HEK293 (cell line): ENCODE data around the gene RHOG.
"Not testable (repeated sequence)": the region's sequence is repeated elsewhere in the genome, so short reads cannot be mapped to it uniquely, and the experiment has no call there.

Source experiments
- CTCF ChIA-PET: fragments of 350-600 bp; formaldehyde crosslinking; extraction: SDS; loops from one replicate; lab custom pipeline; 2021; ENCODE audit warnings: antibody characterized with exemption; lab: Yijun Ruan, JAX
- POLR2A ChIA-PET: fragments of 300-600 bp; formaldehyde crosslinking; extraction: SDS; loops from one replicate; lab custom pipeline; 2020; ENCODE audit warnings: antibody characterized with exemption, inconsistent platforms; lab: Yijun Ruan, JAX
- H3K27ac ChIP-seq: fragments of 200-500 bp; sonication (Bioruptor generic); 2 replicates; pipeline ENCODE4 v1.5.1; 2014; ENCODE audit warnings: low read depth, low read length, control low read depth, inconsistent platforms; ENCODE audit errors: extremely low read depth
- H3K36me3 ChIP-seq, 2 experiments: fragments of 200-500 bp in 1 of 2; sonication (Bioruptor generic) in 1 of 2; 1 replicate in 1 of 2; 2 replicates in 1 of 2; pipeline ENCODE4 v1.5.1; 2014 to 2017; ENCODE audit warnings: inconsistent platforms in 2 of 2, low read length in 2 of 2; ENCODE audit not compliant: control insufficient read depth in 2 of 2, insufficient read depth in 1 of 2
- H3K4me1 ChIP-seq: fragments of 200-500 bp; sonication (Bioruptor generic); 2 replicates; pipeline ENCODE4 v1.5.1; 2014; ENCODE audit warnings: mild to moderate bottlenecking, low read length, inconsistent platforms; ENCODE audit not compliant: control insufficient read depth, insufficient read depth
- H3K4me3 ChIP-seq: 2 replicates; pipeline ENCODE4 v1.5.1; 2011; ENCODE audit warnings: low read depth, mild to moderate bottlenecking, control low read depth, low read length, moderate library complexity
- H3K9me3 ChIP-seq: fragments of 200-500 bp; sonication (Bioruptor generic); 2 replicates; pipeline ENCODE4 v1.5.1; 2014; ENCODE audit warnings: low read depth, low read length, inconsistent platforms; ENCODE audit not compliant: control insufficient read depth, insufficient read depth
- PRDM1 ChIP-seq: fragments of 450-650 bp; formaldehyde crosslinking; IDR thresholded peaks from 2 replicates; pipeline ENCODE4; 2016; ENCODE audit warnings: missing biosample characterization, missing genetic modification characterization
- SP7 ChIP-seq: fragments of 450-650 bp; formaldehyde crosslinking; IDR thresholded peaks from 2 replicates; pipeline ENCODE4 v1.5.1; 2016; ENCODE audit warnings: missing biosample characterization, missing genetic modification characterization
- ZBTB48 ChIP-seq: fragments of 450-650 bp; formaldehyde crosslinking; IDR thresholded peaks from 2 replicates; pipeline ENCODE4 v1.5.1; 2016; ENCODE audit warnings: missing biosample characterization, missing genetic modification characterization
- ZBTB6 ChIP-seq: fragments of 450-650 bp; formaldehyde crosslinking; IDR thresholded peaks from 2 replicates; pipeline ENCODE4 v1.5.1; 2017; ENCODE audit warnings: missing biosample characterization, missing genetic modification characterization
- ZFHX2 ChIP-seq: fragments of 450-650 bp; formaldehyde crosslinking; conservative IDR thresholded peaks from 2 replicates; pipeline ENCODE4 v1.5.1; 2016; ENCODE audit warnings: missing biosample characterization, missing genetic modification characterization
- ZNF114 ChIP-seq: fragments of 450-650 bp; formaldehyde crosslinking; IDR thresholded peaks from 2 replicates; pipeline ENCODE4 v1.5.0; 2017; ENCODE audit warnings: missing biosample characterization, missing genetic modification characterization
- ZNF121 ChIP-seq: fragments of 450-650 bp; formaldehyde crosslinking; IDR thresholded peaks from 2 replicates; pipeline ENCODE4 v1.5.1; 2016; ENCODE audit warnings: missing biosample characterization, missing genetic modification characterization
- ZNF138 ChIP-seq: fragments of 450-650 bp; formaldehyde crosslinking; IDR thresholded peaks from 2 replicates; pipeline ENCODE4 v1.5.1; 2016; ENCODE audit warnings: missing biosample characterization, missing genetic modification characterization, borderline replicate concordance
- ZNF239 ChIP-seq: fragments of 450-650 bp; formaldehyde crosslinking; IDR thresholded peaks from 2 replicates; pipeline ENCODE4 v1.5.1; 2016; ENCODE audit warnings: missing biosample characterization, missing genetic modification characterization
- ZNF292 ChIP-seq: fragments of 450-650 bp; formaldehyde crosslinking; IDR thresholded peaks from 2 replicates; pipeline ENCODE4 v1.5.1; 2016; ENCODE audit warnings: low read depth, missing biosample characterization, missing genetic modification characterization, borderline replicate concordance
- ZNF341 ChIP-seq: fragments of 450-650 bp; formaldehyde crosslinking; IDR thresholded peaks from 2 replicates; pipeline ENCODE4; 2016; ENCODE audit warnings: low read depth, missing biosample characterization, missing genetic modification characterization
- ZNF366 ChIP-seq: fragments of 450-650 bp; formaldehyde crosslinking; conservative IDR thresholded peaks from 2 replicates; pipeline ENCODE4 v1.5.1; 2016; ENCODE audit warnings: missing biosample characterization, missing genetic modification characterization
- ZNF391 ChIP-seq: fragments of 450-650 bp; formaldehyde crosslinking; IDR thresholded peaks from 2 replicates; pipeline ENCODE4 v1.5.1; 2016; ENCODE audit warnings: low read depth, missing biosample characterization, missing genetic modification characterization, borderline replicate concordance
- ZNF529 ChIP-seq: fragments of 450-650 bp; formaldehyde crosslinking; IDR thresholded peaks from 2 replicates; pipeline ENCODE4 v1.5.1; 2017; ENCODE audit warnings: missing genetic modification characterization, missing biosample characterization; ENCODE audit not compliant: insufficient replicate concordance
- ZNF561 ChIP-seq: fragments of 450-650 bp; IDR thresholded peaks from 2 replicates; pipeline ENCODE4 v1.5.1; 2018; ENCODE audit warnings: missing biosample characterization, missing genetic modification characterization, borderline replicate concordance
- ZNF596 ChIP-seq: fragments of 450-650 bp; IDR thresholded peaks from 2 replicates; pipeline ENCODE4 v1.5.0; 2018; ENCODE audit warnings: missing biosample characterization, mild to moderate bottlenecking, missing genetic modification characterization, moderate library complexity
- ZNF621 ChIP-seq: fragments of 450-650 bp; formaldehyde crosslinking; IDR thresholded peaks from 2 replicates; pipeline ENCODE4 v1.5.1; 2017; ENCODE audit warnings: missing biosample characterization, missing genetic modification characterization
- ZNF623 ChIP-seq: fragments of 450-650 bp; formaldehyde crosslinking; IDR thresholded peaks from 2 replicates; pipeline ENCODE4 v1.5.1; 2016; ENCODE audit warnings: missing biosample characterization, missing genetic modification characterization
- ZSCAN5A ChIP-seq: fragments of 450-650 bp; formaldehyde crosslinking; IDR thresholded peaks from 2 replicates; pipeline ENCODE4 v1.5.1; 2016; ENCODE audit warnings: missing biosample characterization, missing genetic modification characterization

Gene RHOG

DNA sequence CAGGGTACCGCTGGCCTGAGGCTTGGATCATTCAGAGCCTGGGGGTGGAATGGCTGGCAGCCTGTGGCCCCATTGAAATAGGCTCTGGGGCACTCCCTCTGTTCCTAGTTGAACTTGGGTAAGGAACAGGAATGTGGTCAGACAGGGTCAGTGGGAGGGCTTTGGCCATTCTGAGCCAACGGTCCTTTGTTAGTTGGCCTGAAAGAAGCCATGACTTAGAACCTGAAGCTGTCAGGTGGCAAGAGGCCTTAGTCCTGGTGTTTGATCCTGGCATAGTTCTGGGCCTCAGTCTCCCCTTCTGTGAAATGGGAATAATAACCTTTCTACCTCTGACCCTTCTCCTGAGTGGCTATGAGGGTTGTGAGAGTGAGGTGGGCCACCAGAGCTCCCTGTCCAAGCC is 24.1 kb downstream of the RHOG start:
- no peaks in the 10 kb centered on the region for H3K4me1 ChIP-seq
- ChIA-PET CTCF (no interaction called here), POLR2A (no interaction called here)
- H3K36me3 ChIP-seq: peaks cover 0 to 5% of the 10 kb centered on the region in 2 experiments; a peak in 1 of 3 replicates
- H3K4me3 ChIP-seq: no peak overlapping the region
- no peak overlapping the region for H3K27ac ChIP-seq
- no peaks in the 10 kb centered on the region for H3K9me3 ChIP-seq
- TF ChIP-seq ZBTB48 (tag by site-specific recombination): no peak
- TF ChIP-seq ZNF114 (tag by site-specific recombination): no peak
- no peak for TF ChIP-seq ZNF529 (tag by site-specific recombination)
- no peak for TF ChIP-seq ZBTB6
- TF ChIP-seq ZNF621 (tag by site-specific recombination): no peak
- no peak for TF ChIP-seq ZNF623 (tag by site-specific recombination)
- TF ChIP-seq ZNF138: no peak
- no peak for TF ChIP-seq ZNF239 (tag by site-specific recombination)
- no peak for TF ChIP-seq ZSCAN5A (tag by site-specific recombination)
- no peak for TF ChIP-seq ZNF596
- TF ChIP-seq SP7: no peak

- POLR2A ChIA-PET: no interaction called here
- CTCF ChIA-PET: interaction anchor here (1.6 kb wide), 1 partner anchor 26 kb away, joined by 3 read pairs; no protein-coding TSS in a partner anchor
- Histone ChIP-seq H3K36me3 (peaks cover 0 to 7% of the 10 kb centered on the region in 2 experiments; a peak in 1 of 3 replicates), H3K4me3 (no peak overlapping the region), H3K4me1 (no peaks in the 10 kb centered on the region), H3K9me3 (no peaks in the 10 kb centered on the region), H3K27ac (no peak overlapping the region)
- TF ChIP-seq ZNF391 (tag by site-specific recombination): no peak
- 0 out of 2 replicates have a peak, but pooled peaks have one; percentile 12 for TF ChIP-seq ZNF341 (tag by site-specific recombination)
- 0 out of 2 replicates have a peak, but pooled peaks have one; percentile 20 for TF ChIP-seq ZFHX2 (tag by site-specific recombination)
- TF ChIP-seq ZNF561 (tag by site-specific recombination): no peak
- no peak for TF ChIP-seq ZNF292 (tag by site-specific recombination)
Measured at GRCh38 chr11:3815845-3816244, 24.9 kb downstream of the RHOG start.

DNA sequence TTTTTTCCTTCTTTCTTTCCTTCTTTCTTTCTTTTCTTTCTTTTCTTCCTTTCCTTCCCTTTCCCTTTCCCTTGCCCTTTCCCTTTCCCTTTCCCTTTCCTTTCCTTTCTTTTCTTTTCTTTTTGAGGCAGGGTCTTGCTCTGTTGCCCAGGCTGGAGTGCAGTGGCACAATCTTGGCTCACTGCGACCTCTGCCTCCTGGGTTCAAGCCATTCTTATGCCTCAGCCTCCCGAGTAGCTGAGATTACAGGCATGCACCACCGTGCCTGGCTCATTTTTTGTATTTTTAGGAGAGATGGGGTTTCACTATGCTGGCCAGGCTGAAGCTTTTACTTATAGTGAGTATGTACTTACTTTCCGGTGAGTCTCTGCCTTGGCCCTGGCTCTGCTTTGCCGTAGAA is 25.9 kb downstream of the RHOG start:
- POLR2A ChIA-PET, H3K4me1 ChIP-seq, H3K36me3 ChIP-seq, H3K9me3 ChIP-seq, H3K27ac ChIP-seq, H3K4me3 ChIP-seq: not testable (repeated sequence)
- TF ChIP-seq ZNF366 (peak; percentile 22; the same call in 1 of the 2 replicates), PRDM1 (peak; percentile 99), ZNF121 (tag by site-specific recombination) (peak; percentile 97)
- CTCF ChIA-PET: interaction anchor here (1.6 kb wide), 1 partner anchor 27 kb away, joined by 3 read pairs; no protein-coding TSS in a partner anchor
